HEK293 (cell line): ENCODE measurements around the gene CTBP1.
"Not testable (repeated sequence)": the region's sequence is repeated elsewhere in the genome, so short reads cannot be mapped to it uniquely, and the experiment has no call there.

ENCODE experiments used
- CTCF ChIA-PET: fragments of 350-600 bp; formaldehyde crosslinking; extraction: SDS; loops from one replicate; lab custom pipeline; 2021; ENCODE audit warnings: antibody characterized with exemption; lab: Yijun Ruan, JAX
- POLR2A ChIA-PET: fragments of 300-600 bp; formaldehyde crosslinking; extraction: SDS; loops from one replicate; lab custom pipeline; 2020; ENCODE audit warnings: antibody characterized with exemption, inconsistent platforms; lab: Yijun Ruan, JAX
- H3K27ac ChIP-seq: fragments of 200-500 bp; sonication (Bioruptor generic); 2 replicates; pipeline ENCODE4 v1.5.1; 2014; ENCODE audit warnings: low read depth, low read length, control low read depth, inconsistent platforms; ENCODE audit errors: extremely low read depth
- H3K36me3 ChIP-seq, 2 experiments: fragments of 200-500 bp in 1 of 2; sonication (Bioruptor generic) in 1 of 2; 1 replicate in 1 of 2; 2 replicates in 1 of 2; pipeline ENCODE4 v1.5.1; 2014 to 2017; ENCODE audit warnings: inconsistent platforms in 2 of 2, low read length in 2 of 2; ENCODE audit not compliant: control insufficient read depth in 2 of 2, insufficient read depth in 1 of 2
- H3K4me1 ChIP-seq: fragments of 200-500 bp; sonication (Bioruptor generic); 2 replicates; pipeline ENCODE4 v1.5.1; 2014; ENCODE audit warnings: mild to moderate bottlenecking, low read length, inconsistent platforms; ENCODE audit not compliant: control insufficient read depth, insufficient read depth
- H3K4me3 ChIP-seq: 2 replicates; pipeline ENCODE4 v1.5.1; 2011; ENCODE audit warnings: low read depth, mild to moderate bottlenecking, control low read depth, low read length, moderate library complexity
- H3K9me3 ChIP-seq: fragments of 200-500 bp; sonication (Bioruptor generic); 2 replicates; pipeline ENCODE4 v1.5.1; 2014; ENCODE audit warnings: low read depth, low read length, inconsistent platforms; ENCODE audit not compliant: control insufficient read depth, insufficient read depth
- AEBP2 ChIP-seq: fragments of 450-650 bp; formaldehyde crosslinking; IDR thresholded peaks from 2 replicates; pipeline ENCODE4 v1.5.1; 2016; ENCODE audit warnings: missing biosample characterization, missing genetic modification characterization, borderline replicate concordance
- HOXA7 ChIP-seq: sonication (generic); formaldehyde crosslinking; IDR thresholded peaks from 2 replicates; pipeline ENCODE4 v1.8.1; 2022; ENCODE audit warnings: missing genetic modification reagents, borderline replicate concordance
- OVOL3 ChIP-seq: fragments of 450-650 bp; formaldehyde crosslinking; IDR thresholded peaks from 2 replicates; pipeline ENCODE4 v1.5.1; 2016; ENCODE audit warnings: missing biosample characterization, missing genetic modification characterization
- YY2 ChIP-seq: fragments of 450-650 bp; formaldehyde crosslinking; IDR thresholded peaks from 2 replicates; pipeline ENCODE4 v1.5.1; 2016; ENCODE audit warnings: missing biosample characterization, missing genetic modification characterization
- ZFP41 ChIP-seq: fragments of 450-650 bp; formaldehyde crosslinking; IDR thresholded peaks from 2 replicates; pipeline ENCODE4 v1.5.1; 2016; ENCODE audit warnings: missing biosample characterization, missing genetic modification characterization, borderline replicate concordance
- ZNF140 ChIP-seq: fragments of 450-650 bp; formaldehyde crosslinking; IDR thresholded peaks from 2 replicates; pipeline ENCODE4 v1.5.1; 2016; ENCODE audit warnings: missing biosample characterization, missing genetic modification characterization
- ZNF155 ChIP-seq: fragments of 450-650 bp; formaldehyde crosslinking; IDR thresholded peaks from 2 replicates; pipeline ENCODE4 v1.5.1; 2016; ENCODE audit warnings: missing biosample characterization, missing genetic modification characterization
- ZNF248 ChIP-seq: fragments of 450-650 bp; formaldehyde crosslinking; IDR thresholded peaks from 2 replicates; pipeline ENCODE4 v1.5.1; 2017; ENCODE audit warnings: missing biosample characterization, missing genetic modification characterization
- ZNF366 ChIP-seq: fragments of 450-650 bp; formaldehyde crosslinking; conservative IDR thresholded peaks from 2 replicates; pipeline ENCODE4 v1.5.1; 2016; ENCODE audit warnings: missing biosample characterization, missing genetic modification characterization
- ZNF37A ChIP-seq: fragments of 450-650 bp; IDR thresholded peaks from 2 replicates; pipeline ENCODE4 v1.5.1; 2018; ENCODE audit warnings: missing biosample characterization, missing genetic modification characterization
- ZNF391 ChIP-seq: fragments of 450-650 bp; formaldehyde crosslinking; IDR thresholded peaks from 2 replicates; pipeline ENCODE4 v1.5.1; 2016; ENCODE audit warnings: low read depth, missing biosample characterization, missing genetic modification characterization, borderline replicate concordance
- ZNF423 ChIP-seq: fragments of 450-650 bp; formaldehyde crosslinking; IDR thresholded peaks from 2 replicates; pipeline ENCODE4 v1.5.1; 2016; ENCODE audit warnings: missing biosample characterization, missing genetic modification characterization
- ZNF473 ChIP-seq: fragments of 450-650 bp; formaldehyde crosslinking; IDR thresholded peaks from 2 replicates; pipeline ENCODE4 v1.5.1; 2017; ENCODE audit warnings: missing biosample characterization, missing genetic modification characterization
- ZNF544 ChIP-seq: fragments of 450-650 bp; formaldehyde crosslinking; IDR thresholded peaks from 2 replicates; pipeline ENCODE4 v1.5.0; 2017; ENCODE audit warnings: missing biosample characterization, missing genetic modification characterization
- ZNF580 ChIP-seq: fragments of 450-650 bp; formaldehyde crosslinking; IDR thresholded peaks from 2 replicates; pipeline ENCODE4 v1.5.1; 2016; ENCODE audit warnings: missing biosample characterization, missing genetic modification characterization
- ZNF785 ChIP-seq: fragments of 450-650 bp; formaldehyde crosslinking; IDR thresholded peaks from 2 replicates; pipeline ENCODE4 v1.5.1; 2016; ENCODE audit warnings: missing biosample characterization, missing genetic modification characterization
- TF ChIP-seq, protein P1 (sequence below): fragments of 450-650 bp; formaldehyde crosslinking; IDR thresholded peaks from 2 replicates; pipeline ENCODE4 v1.5.1; 2017; ENCODE audit warnings: missing biosample characterization, missing genetic modification characterization
- TF ChIP-seq, protein P2 (sequence below): fragments of 450-650 bp; formaldehyde crosslinking; IDR thresholded peaks from 2 replicates; pipeline ENCODE4 v1.5.1; 2016; ENCODE audit warnings: missing biosample characterization, missing genetic modification characterization

Gene CTBP1

GRCh38 chr4:1293531-1293941 lies 44.6 kb upstream of the CTBP1 start:
- Histone ChIP-seq H3K27ac (no peak overlapping the region), H3K9me3 (no peaks in the 10 kb centered on the region), H3K4me3 (no peak overlapping the region), H3K36me3 (peaks cover 0 to 33% of the 10 kb centered on the region in 2 experiments; a peak in 2 of 3 replicates), H3K4me1 (peaks cover 3% of the 10 kb centered on the region; the same call in 1 of the 2 replicates)
- ChIA-PET POLR2A (no interaction called here), CTCF (no interaction called here)
- TF ChIP-seq AEBP2 (no peak), YY2 (tag by site-specific recombination) (no peak), ZNF155 (tag by site-specific recombination) (no peak), ZNF544 (tag by site-specific recombination) (no peak), ZNF37A (tag by site-specific recombination) (no peak), ZFP41 (tag by site-specific recombination) (no peak), ZNF580 (tag by site-specific recombination) (no peak), ZNF473 (tag by site-specific recombination) (no peak), ZNF248 (tag by site-specific recombination) (no peak), ZNF785 (tag by site-specific recombination) (no peak), ZNF391 (tag by site-specific recombination) (no peak), ZNF140 (tag by site-specific recombination) (no peak), HOXA7 (CRISPR knock-in tag) (no peak), ZNF423 (no peak), ZNF366 (tag by site-specific recombination) (no peak), OVOL3 (no peak)
- TF ChIP-seq, protein P1, sequence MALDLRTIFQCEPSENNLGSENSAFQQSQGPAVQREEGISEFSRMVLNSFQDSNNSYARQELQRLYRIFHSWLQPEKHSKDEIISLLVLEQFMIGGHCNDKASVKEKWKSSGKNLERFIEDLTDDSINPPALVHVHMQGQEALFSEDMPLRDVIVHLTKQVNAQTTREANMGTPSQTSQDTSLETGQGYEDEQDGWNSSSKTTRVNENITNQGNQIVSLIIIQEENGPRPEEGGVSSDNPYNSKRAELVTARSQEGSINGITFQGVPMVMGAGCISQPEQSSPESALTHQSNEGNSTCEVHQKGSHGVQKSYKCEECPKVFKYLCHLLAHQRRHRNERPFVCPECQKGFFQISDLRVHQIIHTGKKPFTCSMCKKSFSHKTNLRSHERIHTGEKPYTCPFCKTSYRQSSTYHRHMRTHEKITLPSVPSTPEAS: no peak
- TF ChIP-seq, protein P2, sequence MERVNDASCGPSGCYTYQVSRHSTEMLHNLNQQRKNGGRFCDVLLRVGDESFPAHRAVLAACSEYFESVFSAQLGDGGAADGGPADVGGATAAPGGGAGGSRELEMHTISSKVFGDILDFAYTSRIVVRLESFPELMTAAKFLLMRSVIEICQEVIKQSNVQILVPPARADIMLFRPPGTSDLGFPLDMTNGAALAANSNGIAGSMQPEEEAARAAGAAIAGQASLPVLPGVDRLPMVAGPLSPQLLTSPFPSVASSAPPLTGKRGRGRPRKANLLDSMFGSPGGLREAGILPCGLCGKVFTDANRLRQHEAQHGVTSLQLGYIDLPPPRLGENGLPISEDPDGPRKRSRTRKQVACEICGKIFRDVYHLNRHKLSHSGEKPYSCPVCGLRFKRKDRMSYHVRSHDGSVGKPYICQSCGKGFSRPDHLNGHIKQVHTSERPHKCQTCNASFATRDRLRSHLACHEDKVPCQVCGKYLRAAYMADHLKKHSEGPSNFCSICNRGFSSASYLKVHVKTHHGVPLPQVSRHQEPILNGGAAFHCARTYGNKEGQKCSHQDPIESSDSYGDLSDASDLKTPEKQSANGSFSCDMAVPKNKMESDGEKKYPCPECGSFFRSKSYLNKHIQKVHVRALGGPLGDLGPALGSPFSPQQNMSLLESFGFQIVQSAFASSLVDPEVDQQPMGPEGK (tag by site-specific recombination): no peak

DNA sequence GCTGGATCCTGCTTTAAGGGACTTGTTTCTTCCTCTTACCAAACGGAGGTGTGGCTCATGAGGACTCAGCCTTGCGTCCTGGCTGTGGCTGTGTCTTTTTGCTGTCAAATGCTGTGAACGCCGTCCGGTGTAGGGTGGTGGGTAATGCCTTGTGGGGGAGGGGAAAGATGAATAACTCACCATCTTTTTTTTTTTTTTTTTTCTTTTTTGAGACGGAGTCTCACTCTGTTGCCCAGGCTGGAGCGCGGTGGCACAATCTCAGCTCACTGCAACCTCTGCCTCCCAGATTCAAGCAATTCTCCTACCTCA lies 43.7 kb upstream of the CTBP1 start:
- CTCF ChIA-PET, H3K4me1 ChIP-seq, H3K4me3 ChIP-seq, H3K9me3 ChIP-seq, H3K27ac ChIP-seq: not testable (repeated sequence)
- peaks cover 0 to 25% of the 10 kb centered on the region in 2 experiments; a peak in 1 of 3 replicates for H3K36me3 ChIP-seq
- POLR2A ChIA-PET: interaction anchor here (0.6 kb wide), 1 partner anchor 413 kb away, joined by 3 read pairs; no protein-coding TSS in a partner anchor
